NCI-H146 treated with DMSO at 0.1 percent for 48 hours (cell line): ENCODE results near the gene CYP2A13.
"Not testable (repeated sequence)": the region's sequence is repeated elsewhere in the genome, so short reads cannot be mapped to it uniquely, and the experiment has no call there.

Experiments
- DNase-seq: peaks from one replicate; lab custom pipeline; 2025; ENCODE audit not compliant: unreplicated experiment; lab: John Stamatoyannopoulos, UW

The CYP2A13 gene, protein sequence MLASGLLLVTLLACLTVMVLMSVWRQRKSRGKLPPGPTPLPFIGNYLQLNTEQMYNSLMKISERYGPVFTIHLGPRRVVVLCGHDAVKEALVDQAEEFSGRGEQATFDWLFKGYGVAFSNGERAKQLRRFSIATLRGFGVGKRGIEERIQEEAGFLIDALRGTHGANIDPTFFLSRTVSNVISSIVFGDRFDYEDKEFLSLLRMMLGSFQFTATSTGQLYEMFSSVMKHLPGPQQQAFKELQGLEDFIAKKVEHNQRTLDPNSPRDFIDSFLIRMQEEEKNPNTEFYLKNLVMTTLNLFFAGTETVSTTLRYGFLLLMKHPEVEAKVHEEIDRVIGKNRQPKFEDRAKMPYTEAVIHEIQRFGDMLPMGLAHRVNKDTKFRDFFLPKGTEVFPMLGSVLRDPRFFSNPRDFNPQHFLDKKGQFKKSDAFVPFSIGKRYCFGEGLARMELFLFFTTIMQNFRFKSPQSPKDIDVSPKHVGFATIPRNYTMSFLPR

GRCh38 chr19:41088151-41088550 is at the start of gene CYP2A13:
CYP2A13 (plus strand) TSS chr19:41088451; CDS start chr19:41088472, 21 bp downstream.
- no peak for DNase-seq

DNA sequence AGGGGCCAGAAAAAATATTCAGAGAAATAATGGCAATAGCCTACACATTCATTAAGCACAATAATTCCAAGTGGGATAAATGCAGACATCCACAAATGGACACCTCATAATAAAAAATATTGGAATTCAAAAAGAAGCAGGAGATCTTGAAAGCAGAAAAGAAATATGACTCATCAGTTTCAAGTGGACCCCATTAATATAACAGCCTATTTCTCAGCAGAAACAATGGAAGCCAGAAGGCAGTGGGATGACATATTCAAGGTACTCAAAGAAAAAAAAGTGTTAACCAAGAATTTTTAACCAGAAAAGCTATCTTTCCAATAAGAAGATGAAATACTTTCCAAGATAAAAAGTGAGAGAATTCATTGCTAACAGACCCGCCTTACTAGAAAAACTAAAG is 48.4 kb upstream of the CYP2A13 start:
- no peak for DNase-seq

GRCh38 chr19:41045095-41045494 is 43.2 kb upstream of the CYP2A13 start:
- not testable (repeated sequence) for DNase-seq

DNA sequence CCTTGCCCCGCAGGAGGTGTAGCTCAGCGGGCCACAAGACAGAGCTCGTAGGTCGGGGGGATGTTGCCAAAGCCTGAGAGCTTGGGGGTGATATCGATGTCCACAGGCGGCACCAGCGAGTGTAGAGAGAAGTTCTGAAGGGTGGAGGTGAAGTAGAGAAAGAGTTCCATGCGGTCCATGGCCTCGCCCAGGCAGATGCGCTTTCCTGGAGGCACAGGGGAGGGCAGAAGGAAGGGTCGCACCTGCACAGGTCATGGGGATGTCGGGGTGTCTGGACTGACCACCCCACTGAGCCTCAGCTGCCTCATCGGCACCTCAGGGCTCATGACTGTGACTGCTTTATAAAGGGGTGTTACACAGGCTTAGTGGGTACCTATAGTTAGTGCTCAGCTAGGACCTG is 37.8 kb upstream of the CYP2A13 start:
- no peak for DNase-seq

GRCh38 chr19:41052162-41052561 is 36.1 kb upstream of the CYP2A13 start:
- not testable (repeated sequence) for DNase-seq

DNA sequence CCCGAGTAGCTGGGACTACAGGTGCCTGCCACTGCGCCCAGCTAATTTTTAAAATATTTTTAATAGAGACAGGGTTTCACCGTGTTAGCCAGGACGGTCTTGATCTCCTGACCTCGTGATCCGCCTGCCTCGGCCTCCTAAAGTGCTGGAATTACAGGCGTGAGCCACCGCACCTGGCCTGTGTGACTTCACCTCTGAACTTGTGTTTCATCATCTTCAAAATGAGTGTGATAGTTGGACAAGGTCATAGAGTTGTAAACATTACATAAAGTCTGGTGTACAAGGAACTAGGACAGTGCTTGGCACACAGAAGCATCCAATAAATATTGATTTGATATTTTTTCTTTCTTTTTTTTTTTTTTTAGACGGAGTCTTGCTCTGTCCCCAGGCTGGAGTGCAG is 34.9 kb upstream of the CYP2A13 start:
- not testable (repeated sequence) for DNase-seq

DNA sequence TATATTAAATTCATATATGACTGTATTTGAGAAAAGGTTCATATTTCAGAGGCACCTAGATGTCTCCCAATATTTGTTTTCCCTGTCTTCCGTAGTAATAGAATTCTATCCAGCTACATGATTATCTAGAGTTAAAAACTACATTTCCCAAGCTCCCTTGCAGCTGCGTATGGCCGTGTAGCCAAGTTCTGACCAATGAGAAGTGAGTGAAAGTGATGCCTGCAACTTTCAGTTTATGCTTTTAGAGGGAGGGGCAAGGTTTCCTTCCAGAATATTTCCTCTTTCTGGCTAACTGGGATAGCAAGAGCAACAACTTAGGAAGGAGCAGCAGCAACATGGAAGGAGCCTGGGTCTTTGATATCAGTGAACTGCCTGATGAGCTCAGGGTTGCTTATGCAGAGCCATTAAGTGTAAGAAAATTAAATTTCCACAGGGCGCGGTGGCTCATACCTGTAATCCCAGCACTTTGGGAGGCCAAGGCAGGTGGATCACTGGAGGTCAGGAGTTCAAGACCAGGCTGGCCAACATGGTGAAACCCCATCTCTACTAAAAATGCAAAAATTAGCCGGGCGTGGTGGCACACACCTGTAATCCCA is 23.2 kb upstream of the CYP2A13 start:
- no peak for DNase-seq

GRCh38 chr19:41076286-41076685 is 12.0 kb upstream of the CYP2A13 start:
- no peak for DNase-seq

GRCh38 chr19:41083516-41083915 is 4.7 kb upstream of the CYP2A13 start:
- DNase-seq, result no peak

- no peak for DNase-seq
Observed at GRCh38 chr19:41085748-41086415, 2.4 kb upstream of the CYP2A13 start.

DNA sequence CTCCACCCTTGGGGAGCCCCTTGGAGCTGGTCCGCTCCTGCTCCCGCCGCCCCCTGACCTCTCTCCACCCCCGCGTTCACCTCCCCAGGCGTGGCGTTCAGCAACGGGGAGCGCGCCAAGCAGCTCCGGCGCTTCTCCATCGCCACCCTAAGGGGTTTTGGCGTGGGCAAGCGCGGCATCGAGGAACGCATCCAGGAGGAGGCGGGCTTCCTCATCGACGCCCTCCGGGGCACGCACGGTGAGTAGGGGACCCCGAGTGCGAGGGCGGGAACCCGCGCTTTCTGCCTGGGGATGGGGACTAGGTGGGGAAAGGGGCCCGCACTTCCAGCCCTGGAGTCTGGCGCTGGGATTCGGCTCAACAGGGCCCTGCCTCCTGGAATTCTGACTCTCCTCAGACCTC is 1.7 kb downstream of the CYP2A13 start:
- DNase-seq, result no peak

DNA sequence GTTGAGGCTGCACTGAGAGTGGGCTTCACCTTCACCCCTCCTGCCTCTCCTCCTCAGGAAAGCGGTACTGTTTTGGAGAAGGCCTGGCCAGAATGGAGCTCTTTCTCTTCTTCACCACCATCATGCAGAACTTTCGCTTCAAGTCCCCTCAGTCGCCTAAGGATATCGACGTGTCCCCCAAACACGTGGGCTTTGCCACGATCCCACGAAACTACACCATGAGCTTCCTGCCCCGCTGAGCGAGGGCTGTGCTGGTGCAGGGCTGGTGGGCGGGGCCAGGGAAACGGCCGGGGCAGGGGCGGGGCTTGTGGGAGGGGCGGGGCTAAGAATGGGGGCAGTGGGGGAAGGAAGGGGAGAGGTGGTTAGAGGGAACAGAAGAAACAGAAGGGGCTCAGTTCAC is 7.5 kb downstream of the CYP2A13 start:
- DNase-seq, result no peak

DNA sequence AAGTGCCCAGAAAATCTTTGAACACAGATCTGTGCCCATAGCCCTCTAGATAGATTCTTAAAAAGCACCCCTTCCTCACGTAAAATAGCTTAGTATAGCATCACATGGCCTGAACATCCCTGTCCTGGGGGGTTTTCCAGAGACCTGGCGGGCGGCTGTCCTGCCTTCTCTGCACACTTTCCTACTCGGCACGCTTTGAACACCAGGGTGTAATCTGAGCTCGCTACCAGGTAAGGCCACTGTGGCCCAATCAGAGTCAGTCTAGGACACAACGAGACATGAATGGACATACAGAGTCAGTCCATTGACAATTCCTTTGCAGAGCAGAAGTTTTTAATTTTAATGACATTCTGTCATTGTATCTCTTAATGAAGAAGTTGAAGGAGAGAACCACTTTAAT is 8.1 kb downstream of the CYP2A13 start:
- DNase-seq, result no peak

GRCh38 chr19:41097302-41097701 is 9.1 kb downstream of the CYP2A13 start:
- no peak for DNase-seq

- no peak for DNase-seq
Observed at GRCh38 chr19:41098762-41099161, 10.5 kb downstream of the CYP2A13 start.

- not testable (repeated sequence) for DNase-seq
Observed at GRCh38 chr19:41102210-41102609, 14.0 kb downstream of the CYP2A13 start.

DNA sequence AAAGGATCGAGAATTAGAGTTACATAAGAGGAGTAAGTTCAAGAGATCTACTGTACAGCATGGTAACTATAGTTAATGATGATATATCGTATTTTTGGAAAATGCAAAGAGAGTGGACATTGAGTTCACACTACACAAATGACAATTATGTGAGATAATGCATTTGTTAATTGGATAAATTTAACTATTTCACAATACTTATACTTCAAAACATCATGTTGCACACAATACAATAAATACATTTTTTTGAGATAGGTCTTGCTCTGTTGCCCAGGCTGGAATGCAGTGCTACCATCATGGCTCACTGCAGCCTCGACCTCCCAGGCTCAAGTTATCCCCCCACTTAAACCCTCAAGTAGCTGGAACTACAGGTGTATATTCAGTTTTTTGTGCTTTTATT is 17.9 kb downstream of the CYP2A13 start:
- no peak for DNase-seq

DNA sequence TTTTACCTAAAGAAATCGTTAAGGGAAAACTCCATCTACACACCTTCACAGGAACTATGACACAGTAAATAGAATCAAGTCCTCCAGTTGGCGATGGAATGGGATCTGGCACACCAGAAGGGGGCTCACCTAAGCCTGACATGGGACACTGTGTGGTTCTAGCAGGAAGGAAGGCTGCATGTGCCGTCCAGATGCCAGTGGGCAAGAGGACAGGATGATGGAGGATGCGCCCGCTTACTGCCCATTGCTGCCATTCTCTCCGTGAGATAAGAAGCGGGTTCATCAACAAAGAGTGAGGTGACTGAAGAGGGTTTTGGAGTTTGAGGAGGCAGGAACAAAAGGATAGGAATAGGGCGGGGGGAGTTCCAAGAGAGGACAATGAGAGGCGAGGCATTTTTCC is 23.0 kb downstream of the CYP2A13 start:
- no peak for DNase-seq

DNA sequence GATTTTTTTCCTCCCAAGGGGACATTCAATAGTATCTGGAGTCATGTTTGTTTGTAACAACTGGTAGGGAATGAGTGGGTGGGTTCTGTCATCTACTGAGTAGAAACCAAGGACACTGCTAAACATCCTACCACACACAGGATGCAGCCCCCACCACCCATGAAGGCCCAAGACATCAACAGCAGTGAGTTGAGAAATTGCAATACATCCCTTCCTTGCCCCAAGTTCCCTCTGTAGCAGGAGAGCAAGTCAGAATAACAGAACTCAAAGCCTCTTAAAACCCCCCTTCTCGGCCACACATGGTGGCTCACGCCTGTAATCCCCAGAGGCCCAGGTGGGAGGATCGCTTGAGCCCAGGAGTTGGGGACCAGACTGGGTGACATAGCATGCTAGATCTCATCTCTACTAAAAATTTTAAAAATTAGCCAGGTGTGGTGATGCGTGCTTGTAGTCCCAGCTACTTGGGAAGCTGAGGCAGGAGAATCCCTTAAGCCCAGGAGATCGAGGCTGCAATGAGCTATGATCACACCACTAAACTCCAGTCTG is 23.6 kb downstream of the CYP2A13 start:
- DNase-seq, result no peak

GRCh38 chr19:41112728-41113290 is 24.6 kb downstream of the CYP2A13 start:
- no peak for DNase-seq

DNA sequence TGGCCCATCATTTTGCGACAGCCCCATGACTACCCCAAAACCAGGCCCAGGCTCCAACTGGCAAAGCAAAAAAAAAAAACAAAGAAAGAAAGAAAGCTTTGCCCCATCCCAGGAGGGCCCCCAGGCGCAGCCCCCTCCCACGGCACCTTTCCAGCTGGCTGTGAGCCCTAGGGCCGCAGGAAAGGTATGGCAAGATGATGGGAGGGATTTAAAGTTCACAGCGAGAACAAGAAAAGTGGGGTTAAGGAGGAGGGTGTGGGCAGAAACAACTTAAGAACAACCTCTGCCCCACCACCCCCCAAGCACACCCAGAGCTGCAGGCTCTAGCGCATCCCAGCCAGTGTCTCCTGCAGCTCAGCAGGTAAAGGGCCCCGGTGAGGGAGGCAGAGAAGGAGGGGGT is 25.9 kb downstream of the CYP2A13 start, which contains the start of gene CYP2F1:
Gene CYP2F1, plus strand, starts transcription at position 301 of the 400 bp plus-strand sequence. CDS start 1,757 bp downstream, outside the sequence.
- no peak for DNase-seq
